NT2/D1 (cell line): ENCODE measurements around the gene TLK2.
"Not testable (repeated sequence)": the region's sequence is repeated elsewhere in the genome, so short reads cannot be mapped to it uniquely, and the experiment has no call there.

Experiments used
- SUZ12 ChIP-seq: IDR thresholded peaks from 2 replicates; pipeline ENCODE4 v1.6.1; 2011; ENCODE audit not compliant: insufficient read length, insufficient read depth; ENCODE audit errors: extremely low read depth
- ZNF274 ChIP-seq: IDR thresholded peaks from 2 replicates; pipeline ENCODE4 v1.6.1; 2011; ENCODE audit warnings: mild to moderate bottlenecking, low read depth, low read length

GRCh38 chr17:62530936-62531335 lies 52.3 kb downstream of the TLK2 start:
- not testable (repeated sequence) for TF ChIP-seq ZNF274, SUZ12
